ENCODE data around the gene NHERF1.

DNA sequence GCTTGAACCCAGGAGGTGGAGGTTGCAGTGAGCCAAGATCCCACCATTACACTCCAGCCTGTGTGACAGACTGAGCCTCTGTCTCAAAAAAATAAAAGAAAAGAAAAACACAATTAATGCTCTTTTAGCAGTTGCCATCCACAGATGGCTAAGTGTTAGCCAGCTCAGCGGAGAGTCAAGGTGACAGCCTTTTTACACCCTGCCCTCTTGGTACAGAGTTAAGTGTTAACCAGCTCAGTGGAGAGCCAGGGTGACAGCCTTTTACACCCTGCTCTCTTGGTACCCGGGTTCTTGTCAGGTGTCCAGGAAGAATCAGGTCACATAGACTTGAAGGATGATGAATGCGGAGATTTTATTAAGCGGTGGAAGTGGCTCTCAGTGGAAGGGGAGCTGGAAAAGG is 27.9 kb upstream of the NHERF1 start:
- TF ChIP-seq POLR2A (IDR thresholded peaks at IDR 0.05; ENCODE audit: low read length), result no peak
- TF ChIP-seq GATA1 (IDR thresholded peaks at IDR 0.05; ENCODE audit: low read depth, low read length), result no peak
